ENCODE data around the gene BPIFB3.
"Not testable (repeated sequence)": the region's sequence is repeated elsewhere in the genome, so short reads cannot be mapped to it uniquely, and the experiment has no call there.

Gene BPIFB3

GRCh38 chr20:33030569-33030968 is 23.1 kb upstream of the BPIFB3 start:
- no peak for DNase-seq

- no peak for DNase-seq
Observed at GRCh38 chr20:33031531-33031930, 22.2 kb upstream of the BPIFB3 start, which contains the start of gene BPIFB6. Gene BPIFB6, plus strand, starts transcription at chr20:33031648. Its CDS starts 0 bp downstream, at chr20:33031648.

GRCh38 chr20:33032555-33032954 is 21.1 kb upstream of the BPIFB3 start:
- DNase-seq: no peak

- no peak for DNase-seq
Observed at GRCh38 chr20:33033381-33033780, 20.3 kb upstream of the BPIFB3 start.

GRCh38 chr20:33034115-33034514 is 19.6 kb upstream of the BPIFB3 start:
- DNase-seq: no peak

GRCh38 chr20:33034901-33035492 is 18.7 kb upstream of the BPIFB3 start:
- no peak for DNase-seq

- DNase-seq: no peak
Observed at GRCh38 chr20:33037456-33037855, 16.2 kb upstream of the BPIFB3 start.

- DNase-seq: no peak
Observed at GRCh38 chr20:33038243-33038642, 15.5 kb upstream of the BPIFB3 start.

GRCh38 chr20:33042430-33042829 is 11.3 kb upstream of the BPIFB3 start:
- DNase-seq: no peak

GRCh38 chr20:33042983-33043730 is 10.5 kb upstream of the BPIFB3 start:
- no peak for DNase-seq

GRCh38 chr20:33043731-33044181 is 9.9 kb upstream of the BPIFB3 start:
- no peak for DNase-seq

- not testable (repeated sequence) for DNase-seq
Observed at GRCh38 chr20:33045129-33045721, 8.5 kb upstream of the BPIFB3 start.

GRCh38 chr20:33046412-33046811 is 7.3 kb upstream of the BPIFB3 start:
- no peak for DNase-seq

- no peak for DNase-seq
Observed at GRCh38 chr20:33051333-33051732, 2.4 kb upstream of the BPIFB3 start.

GRCh38 chr20:33054381-33054780 is 678 bp downstream of the BPIFB3 start:
- no peak for DNase-seq

GRCh38 chr20:33054791-33055190 is 1.1 kb downstream of the BPIFB3 start:
- DNase-seq: no peak

GRCh38 chr20:33059136-33059535 is 5.4 kb downstream of the BPIFB3 start:
- no peak for DNase-seq

GRCh38 chr20:33059741-33060390 is 6.2 kb downstream of the BPIFB3 start:
- DNase-seq: no peak

GRCh38 chr20:33061658-33062028 is 7.9 kb downstream of the BPIFB3 start:
- no peak for DNase-seq

- no peak for DNase-seq
Observed at GRCh38 chr20:33062105-33062824, 8.6 kb downstream of the BPIFB3 start.

- no peak for DNase-seq
Observed at GRCh38 chr20:33062825-33063149, 9.1 kb downstream of the BPIFB3 start.

GRCh38 chr20:33063271-33063670 is 9.6 kb downstream of the BPIFB3 start:
- no peak for DNase-seq
